DMS 273 treated with DMSO at 0.1 percent for 48 hours (cell line): ENCODE results near the gene RELL1.

Experiments
- DNase-seq: peaks from one replicate; lab custom pipeline; 2025; lab: John Stamatoyannopoulos, UW

The RELL1 gene

GRCh38 chr4:37599092-37599790 lies 86.9 kb downstream of the RELL1 start:
- DNase-seq = no peak

DNA sequence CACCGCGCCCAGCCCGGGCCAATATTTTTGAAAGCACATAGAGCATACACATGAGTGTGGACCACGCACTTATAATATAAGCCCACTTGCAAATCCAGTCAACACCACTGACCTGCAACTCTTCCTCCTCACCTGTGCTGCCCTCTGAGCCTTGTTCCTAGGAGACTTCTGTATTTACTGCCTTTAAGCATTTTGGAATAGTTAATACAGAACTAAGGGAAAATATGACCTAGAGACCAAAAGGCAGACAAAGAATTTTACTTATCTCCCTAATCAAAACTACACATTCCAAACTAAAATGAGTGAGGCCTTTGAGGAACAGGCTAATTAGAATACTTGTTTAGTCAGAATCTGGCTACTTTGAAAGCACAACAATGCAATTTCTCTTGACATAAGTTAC lies 89.1 kb downstream of the RELL1 start:
- no peak for DNase-seq

DNA sequence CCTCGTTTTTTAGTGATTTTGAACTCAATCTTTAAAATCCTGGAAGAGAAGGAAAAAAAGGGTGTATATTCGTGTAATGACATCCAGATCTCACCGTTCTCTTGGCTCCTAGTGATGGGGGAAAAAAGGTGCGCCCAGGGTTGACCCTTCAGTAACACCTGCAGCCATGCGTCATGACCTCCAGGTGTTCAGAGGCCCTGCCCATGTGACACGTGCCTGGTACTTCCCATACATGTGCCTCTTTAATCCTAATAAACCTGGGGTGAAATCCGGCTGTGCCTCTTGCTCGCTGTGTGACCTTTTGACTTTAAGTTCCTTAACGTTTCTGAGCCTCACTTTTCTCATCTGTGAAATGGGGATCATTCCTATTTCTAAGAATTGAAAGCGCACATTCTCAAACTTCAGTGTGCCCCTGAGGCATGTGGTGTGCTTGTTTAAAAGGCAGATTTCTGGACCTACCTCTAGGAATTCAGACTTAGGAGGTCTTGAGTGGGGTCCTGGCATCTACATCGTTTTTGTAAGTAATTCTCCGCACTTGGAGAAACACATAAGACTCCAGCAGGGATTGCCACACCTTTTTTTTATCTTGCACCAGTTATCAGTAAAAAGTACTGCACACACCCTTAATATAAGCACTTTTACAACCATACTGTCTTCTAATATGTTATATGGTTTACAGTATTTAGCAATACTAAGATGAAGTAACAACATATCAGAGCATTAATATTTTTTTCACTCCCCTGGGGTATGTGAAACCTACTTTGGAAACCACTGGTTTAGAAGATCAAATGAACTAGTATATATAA lies 90.1 kb downstream of the RELL1 start:
- no peak for DNase-seq

- no peak for DNase-seq
Observed at GRCh38 chr4:37594099-37594498, 92.1 kb downstream of the RELL1 start.

- DNase-seq = no peak
Observed at GRCh38 chr4:37591349-37591748, 94.8 kb downstream of the RELL1 start.

DNA sequence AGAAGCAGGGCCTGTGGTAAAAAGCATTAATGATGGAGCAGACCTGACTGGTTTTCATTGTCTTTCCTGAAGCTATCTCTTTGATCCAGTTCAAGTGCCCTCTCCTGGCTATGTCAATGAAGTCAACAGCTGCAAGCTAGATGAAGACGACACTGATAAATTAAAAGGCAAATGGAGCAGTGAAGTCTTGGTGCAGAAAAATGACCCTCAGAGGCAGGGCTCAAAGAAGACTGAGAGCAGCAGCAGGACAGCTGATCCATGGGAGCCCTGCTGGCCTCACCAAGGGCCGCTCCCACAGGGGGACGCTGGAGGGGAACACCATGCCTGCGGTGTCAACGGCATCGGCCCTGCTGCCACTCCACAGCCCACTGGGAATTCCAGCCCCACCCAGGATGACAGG lies 96.2 kb downstream of the RELL1 start:
- no peak for DNase-seq

DNA sequence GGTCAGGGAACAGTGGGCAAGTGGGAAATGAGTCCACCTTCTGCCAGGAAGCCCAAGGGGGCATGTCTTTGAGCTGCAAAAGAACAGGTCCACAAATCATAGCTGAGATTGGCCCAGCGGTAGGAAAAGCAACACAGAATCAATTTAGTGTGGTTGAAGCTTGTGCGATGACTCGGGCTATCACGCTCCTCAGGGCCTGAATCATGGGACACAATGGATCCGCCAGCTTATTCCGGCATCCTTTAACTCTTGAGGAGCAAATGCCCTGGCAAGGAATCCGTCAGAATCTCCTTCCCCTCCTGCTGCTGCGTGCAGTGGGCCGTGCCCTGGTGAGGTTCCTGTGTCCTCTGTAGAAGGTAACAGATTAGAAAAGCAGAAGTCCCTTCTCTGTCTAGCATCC lies 98.0 kb downstream of the RELL1 start:
- no peak for DNase-seq

- no peak for DNase-seq
Observed at GRCh38 chr4:37586194-37586593, 100.0 kb downstream of the RELL1 start.

- no peak for DNase-seq
Observed at GRCh38 chr4:37584493-37585060, 101.6 kb downstream of the RELL1 start.

DNA sequence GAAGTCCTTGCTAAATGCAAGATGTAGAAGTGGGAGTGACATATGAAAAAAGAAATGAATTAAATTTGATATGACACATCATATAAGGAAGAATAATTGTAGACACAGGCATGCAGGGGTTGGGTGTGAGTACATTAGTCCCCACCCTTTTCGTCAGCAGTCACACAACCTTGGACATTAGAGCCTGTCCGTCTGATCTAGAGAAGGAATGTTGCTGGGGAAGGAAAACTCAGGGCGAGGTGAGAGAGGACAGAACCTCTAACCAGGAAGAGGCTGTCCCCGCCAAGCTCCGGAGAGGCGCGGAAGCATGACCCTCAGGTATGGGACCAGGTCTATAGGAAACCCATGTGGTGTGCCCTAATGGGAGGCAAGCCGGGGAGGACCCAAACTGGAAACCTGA lies 102.1 kb downstream of the RELL1 start:
- no peak for DNase-seq

DNA sequence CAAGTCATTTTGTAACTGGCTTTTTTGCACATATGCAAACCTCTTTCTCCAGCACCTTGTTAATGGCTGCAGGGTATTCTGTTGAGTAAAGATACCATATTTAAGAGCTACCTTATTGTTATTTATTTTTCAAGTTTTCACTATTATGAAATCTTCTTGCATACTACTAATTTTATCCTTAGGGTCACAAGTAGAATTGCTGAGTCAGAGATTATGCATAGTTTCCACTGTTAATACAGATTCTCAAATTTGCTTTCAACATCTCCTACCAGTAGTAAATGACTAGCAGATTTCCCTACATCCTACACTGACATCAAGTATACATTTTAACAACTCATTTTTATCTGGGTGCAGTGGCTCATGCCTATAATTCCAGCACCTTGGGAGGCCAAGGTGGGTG lies 112.6 kb downstream of the RELL1 start:
- DNase-seq = no peak

DNA sequence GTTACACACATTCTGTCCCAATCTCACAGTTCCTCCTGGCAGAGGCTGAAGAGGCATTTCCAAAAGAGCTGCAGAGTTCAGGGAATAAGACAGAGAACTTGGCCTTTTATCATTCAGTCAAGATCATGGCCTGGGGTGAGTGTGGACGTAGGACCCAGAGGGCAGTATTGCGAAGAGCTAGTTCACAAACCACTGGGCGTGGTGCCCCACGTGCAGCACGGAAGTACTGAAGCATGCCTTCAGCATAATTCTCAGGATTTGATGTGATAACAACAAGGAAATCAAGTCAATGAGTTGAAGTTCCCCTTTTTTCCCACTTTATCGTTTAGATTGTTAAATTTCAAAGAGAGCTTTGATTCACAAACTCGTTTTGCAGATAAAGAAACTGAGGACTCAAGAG lies 117.7 kb downstream of the RELL1 start:
- no peak for DNase-seq

DNA sequence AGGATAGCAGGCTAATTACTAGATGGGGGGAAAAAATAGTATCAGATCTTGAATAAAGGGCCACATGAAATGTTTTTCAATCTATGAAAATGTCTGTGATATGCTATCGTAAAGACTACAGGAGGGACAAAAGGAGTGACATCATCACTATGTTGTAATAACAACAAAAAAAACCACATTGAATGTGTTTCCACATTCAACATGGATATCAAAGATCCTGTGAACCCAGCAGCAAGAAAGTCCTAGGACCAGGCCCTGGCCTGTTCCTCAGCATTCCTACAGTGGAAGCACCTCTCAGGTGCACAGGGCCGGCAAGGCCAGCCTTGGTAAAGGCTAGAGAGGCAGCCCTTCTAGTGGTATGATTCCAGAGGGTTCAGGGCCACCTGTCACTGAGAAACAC lies 118.3 kb downstream of the RELL1 start:
- no peak for DNase-seq

DNA sequence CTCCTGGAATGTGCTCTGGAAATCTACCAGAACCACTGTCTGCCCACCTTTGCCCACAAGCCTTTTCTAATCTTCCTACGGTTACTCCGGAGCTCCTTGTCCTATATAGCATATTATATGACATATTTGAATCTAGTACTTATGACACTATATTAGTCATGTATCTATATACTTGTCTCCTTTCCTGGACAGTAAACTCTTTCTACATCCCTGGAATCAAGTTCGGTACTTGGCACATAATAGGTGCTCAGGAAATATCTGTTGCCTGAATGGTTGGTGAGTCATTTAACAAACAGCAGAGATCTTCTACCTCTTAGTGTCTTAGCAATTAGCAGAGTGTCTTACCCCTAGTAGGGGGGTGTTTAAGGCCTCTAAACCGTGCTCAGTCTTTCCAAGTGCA lies 123.6 kb downstream of the RELL1 start:
- DNase-seq = no peak

DNA sequence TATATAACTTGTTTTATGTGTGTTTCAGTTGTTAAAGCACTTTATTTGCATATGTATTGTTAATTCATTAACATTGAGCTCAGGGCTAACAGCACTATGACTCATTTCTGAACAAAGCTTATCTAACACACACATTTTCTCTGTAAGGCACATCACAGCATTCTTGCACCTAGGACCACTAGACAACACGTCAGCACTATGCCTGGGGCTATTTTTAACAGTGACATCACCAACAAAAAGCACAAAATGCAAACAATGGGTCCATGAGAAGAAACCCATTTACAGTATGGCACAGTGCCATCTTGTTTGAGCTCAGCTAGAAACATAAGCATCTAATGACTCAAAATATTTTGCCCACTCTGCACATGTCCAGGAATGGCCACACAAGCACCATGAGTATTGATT lies 124.4 kb downstream of the RELL1 start:
- no peak for DNase-seq

DNA sequence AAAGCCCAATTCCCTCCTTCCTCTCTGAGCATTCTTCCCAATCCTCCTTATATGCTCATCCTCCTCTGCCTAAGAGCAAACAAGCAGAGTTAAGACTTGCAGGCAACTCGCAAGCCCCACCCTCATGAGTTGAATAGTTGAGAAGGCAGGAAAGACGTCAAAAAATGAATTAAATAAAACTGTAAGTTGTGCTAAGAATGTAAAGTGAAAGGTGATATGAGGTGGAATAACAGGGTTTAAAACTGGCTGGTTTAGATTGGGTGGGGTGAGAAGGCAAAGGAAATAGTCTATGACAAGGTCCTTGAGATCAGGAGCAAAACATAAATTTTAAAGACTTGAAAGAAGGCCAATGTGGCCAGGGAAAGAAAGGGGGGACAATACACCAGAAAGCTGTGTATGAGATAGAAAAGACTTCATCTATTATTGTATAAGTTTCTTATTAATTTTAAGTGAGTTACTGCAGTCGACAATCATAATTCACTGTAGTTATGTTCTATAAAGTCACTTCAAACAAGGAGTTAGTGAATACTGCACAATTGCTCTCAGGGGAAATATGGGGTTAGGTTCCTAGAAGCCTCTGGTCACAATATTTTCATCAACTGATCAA lies 124.9 kb downstream of the RELL1 start:
- DNase-seq = no peak
